ENCODE results near the gene EVX2.

Gene EVX2

GRCh38 chr2:176094349-176094748 is 10.6 kb upstream of the EVX2 start:
- H3K27me3 ChIP-seq (replicated peaks; ENCODE audit: control insufficient read depth, insufficient read depth, low read length), result peaks cover 1% of the 10 kb centered on the region; the same call in 1 of the 2 replicates
- TF ChIP-seq, protein P1, sequence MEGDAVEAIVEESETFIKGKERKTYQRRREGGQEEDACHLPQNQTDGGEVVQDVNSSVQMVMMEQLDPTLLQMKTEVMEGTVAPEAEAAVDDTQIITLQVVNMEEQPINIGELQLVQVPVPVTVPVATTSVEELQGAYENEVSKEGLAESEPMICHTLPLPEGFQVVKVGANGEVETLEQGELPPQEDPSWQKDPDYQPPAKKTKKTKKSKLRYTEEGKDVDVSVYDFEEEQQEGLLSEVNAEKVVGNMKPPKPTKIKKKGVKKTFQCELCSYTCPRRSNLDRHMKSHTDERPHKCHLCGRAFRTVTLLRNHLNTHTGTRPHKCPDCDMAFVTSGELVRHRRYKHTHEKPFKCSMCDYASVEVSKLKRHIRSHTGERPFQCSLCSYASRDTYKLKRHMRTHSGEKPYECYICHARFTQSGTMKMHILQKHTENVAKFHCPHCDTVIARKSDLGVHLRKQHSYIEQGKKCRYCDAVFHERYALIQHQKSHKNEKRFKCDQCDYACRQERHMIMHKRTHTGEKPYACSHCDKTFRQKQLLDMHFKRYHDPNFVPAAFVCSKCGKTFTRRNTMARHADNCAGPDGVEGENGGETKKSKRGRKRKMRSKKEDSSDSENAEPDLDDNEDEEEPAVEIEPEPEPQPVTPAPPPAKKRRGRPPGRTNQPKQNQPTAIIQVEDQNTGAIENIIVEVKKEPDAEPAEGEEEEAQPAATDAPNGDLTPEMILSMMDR (IDR thresholded peaks at IDR 0.05; ENCODE audit: insufficient read depth, low read length, poor library complexity, severe bottlenecking), result no peak
- no peak overlapping the region for H3K4me3 ChIP-seq (replicated peaks; ENCODE audit: low read depth, low read length)
- no peak for DNase-seq (ENCODE audit: extremely low read depth, insufficient read length)
- H3K36me3 ChIP-seq (ENCODE audit: control insufficient read depth, insufficient read depth, low read length), result no peaks in the 10 kb centered on the region

DNA sequence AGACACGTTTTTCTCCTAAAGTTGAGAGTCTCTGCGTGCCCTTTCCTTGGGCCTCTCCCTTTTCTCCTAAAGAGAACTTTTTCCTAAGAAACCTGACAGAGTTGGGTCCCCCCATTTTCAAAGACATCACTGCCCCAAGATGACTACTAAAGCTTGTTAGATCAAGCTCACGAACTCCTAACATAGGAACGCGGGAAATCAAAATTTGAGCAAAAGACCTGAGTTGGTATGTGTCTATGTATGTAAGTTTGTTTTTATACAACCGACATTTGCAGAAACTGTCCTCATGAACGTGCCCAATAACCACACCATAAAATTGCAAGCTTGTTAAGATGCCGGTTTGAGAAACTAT is 10.1 kb upstream of the EVX2 start:
- Histone ChIP-seq H3K27me3 (replicated peaks; ENCODE audit: control insufficient read depth, insufficient read depth, low read length) (peaks cover 1% of the 10 kb centered on the region; the same call in 1 of the 2 replicates), H3K4me3 (replicated peaks; ENCODE audit: low read depth, low read length) (no peak overlapping the region), H3K36me3 (ENCODE audit: control insufficient read depth, insufficient read depth, low read length) (no peaks in the 10 kb centered on the region)
- TF ChIP-seq, protein P1 (IDR thresholded peaks at IDR 0.05; ENCODE audit: insufficient read depth, low read length, poor library complexity, severe bottlenecking), result no peak
- no peak for DNase-seq (ENCODE audit: extremely low read depth, insufficient read length)

DNA sequence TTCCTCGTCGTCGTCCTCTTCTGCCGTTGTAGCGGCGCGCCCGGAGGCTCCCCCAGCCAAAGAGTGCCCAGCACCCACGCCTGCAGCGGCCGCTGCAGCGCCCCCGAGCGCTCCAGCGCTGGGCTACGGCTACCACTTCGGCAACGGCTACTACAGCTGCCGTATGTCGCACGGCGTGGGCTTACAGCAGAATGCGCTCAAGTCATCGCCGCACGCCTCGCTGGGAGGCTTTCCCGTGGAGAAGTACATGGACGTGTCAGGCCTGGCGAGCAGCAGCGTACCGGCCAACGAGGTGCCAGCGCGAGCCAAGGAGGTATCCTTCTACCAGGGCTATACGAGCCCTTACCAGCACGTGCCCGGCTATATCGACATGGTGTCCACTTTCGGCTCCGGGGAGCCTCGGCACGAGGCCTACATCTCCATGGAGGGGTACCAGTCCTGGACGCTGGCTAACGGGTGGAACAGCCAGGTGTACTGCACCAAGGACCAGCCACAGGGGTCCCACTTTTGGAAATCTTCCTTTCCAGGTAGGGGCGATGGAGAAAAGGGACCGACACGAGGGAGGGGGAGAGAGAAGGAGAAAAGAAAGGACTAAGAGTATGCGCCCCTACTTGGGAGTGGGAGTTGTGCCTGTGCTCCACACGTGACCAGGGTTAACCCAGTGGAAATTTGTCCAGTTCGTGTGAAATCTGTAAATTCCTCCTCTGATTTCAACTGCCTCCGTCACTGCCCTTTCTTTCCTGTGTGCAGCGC is 9.6 kb upstream of the EVX2 start:
- no peaks in the 10 kb centered on the region for H3K36me3 ChIP-seq (ENCODE audit: control insufficient read depth, insufficient read depth, low read length)

DNA sequence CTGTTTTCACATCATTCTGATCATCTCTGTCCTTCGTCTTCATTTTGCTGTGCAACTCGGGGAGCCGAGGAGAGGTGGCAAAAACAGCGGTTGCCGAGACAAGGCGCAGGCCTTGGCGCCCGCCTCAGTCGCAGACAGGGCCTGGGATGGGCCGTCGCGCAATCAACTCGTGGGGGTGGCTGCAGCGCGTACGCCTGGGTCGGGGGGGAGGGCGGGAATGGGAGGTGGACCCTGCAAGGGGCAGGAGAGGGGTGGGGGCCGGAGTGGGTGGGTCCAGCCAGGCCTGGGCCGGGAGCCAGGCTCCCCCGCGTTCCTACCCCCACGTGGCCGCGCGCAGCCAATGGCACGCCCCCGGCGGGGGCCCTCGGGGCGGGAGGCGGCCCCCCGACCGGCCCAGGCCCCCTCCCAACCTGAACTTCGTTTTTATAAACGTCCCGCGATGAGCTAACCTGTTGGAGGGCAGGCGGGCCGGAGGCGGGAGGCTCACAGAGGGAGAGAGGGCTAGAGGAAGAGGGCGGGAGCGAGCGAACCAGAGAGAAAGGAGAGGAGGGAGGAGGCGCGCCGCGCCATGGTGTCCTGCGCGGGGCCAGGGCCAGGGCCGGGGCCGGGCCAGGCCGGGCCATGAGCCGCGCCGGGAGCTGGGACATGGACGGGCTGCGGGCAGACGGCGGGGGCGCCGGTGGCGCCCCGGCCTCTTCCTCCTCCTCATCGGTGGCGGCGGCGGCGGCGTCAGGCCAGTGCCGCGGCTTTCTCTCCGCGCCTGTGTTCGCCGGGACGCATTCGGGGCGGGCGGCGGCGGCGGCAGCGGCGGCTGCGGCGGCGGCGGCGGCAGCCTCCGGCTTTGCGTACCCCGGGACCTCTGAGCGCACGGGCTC is 8.7 kb upstream of the EVX2 start, which contains the start of gene HOXD13:
Gene HOXD13, plus strand, starts transcription at position 452 of the 875 bp plus-strand sequence. Its CDS starts 170 bp downstream, at position 622.
- Histone ChIP-seq H3K36me3 (ENCODE audit: control insufficient read depth, insufficient read depth, low read length) (no peaks in the 10 kb centered on the region), H3K4me3 (replicated peaks; ENCODE audit: low read depth, low read length) (no peak within 1 kb of the TSS), H3K27me3 (replicated peaks; ENCODE audit: control insufficient read depth, insufficient read depth, low read length) (peaks cover 3% of the 10 kb centered on the region)
- TF ChIP-seq, protein P1 (IDR thresholded peaks at IDR 0.05; ENCODE audit: insufficient read depth, low read length, poor library complexity, severe bottlenecking), result no peak
- no peak for DNase-seq (ENCODE audit: extremely low read depth, insufficient read length)

More for the DNA sequence above, 9.6 kb upstream of the EVX2 start:
- peaks cover 1% of the 10 kb centered on the region; the same call in 1 of the 2 replicates for H3K27me3 ChIP-seq (replicated peaks; ENCODE audit: control insufficient read depth, insufficient read depth, low read length)
- no peak overlapping the region for H3K4me3 ChIP-seq (replicated peaks; ENCODE audit: low read depth, low read length)
- no peak for DNase-seq (ENCODE audit: extremely low read depth, insufficient read length)
- TF ChIP-seq, protein P1 (IDR thresholded peaks at IDR 0.05; ENCODE audit: insufficient read depth, low read length, poor library complexity, severe bottlenecking), result no peak

DNA sequence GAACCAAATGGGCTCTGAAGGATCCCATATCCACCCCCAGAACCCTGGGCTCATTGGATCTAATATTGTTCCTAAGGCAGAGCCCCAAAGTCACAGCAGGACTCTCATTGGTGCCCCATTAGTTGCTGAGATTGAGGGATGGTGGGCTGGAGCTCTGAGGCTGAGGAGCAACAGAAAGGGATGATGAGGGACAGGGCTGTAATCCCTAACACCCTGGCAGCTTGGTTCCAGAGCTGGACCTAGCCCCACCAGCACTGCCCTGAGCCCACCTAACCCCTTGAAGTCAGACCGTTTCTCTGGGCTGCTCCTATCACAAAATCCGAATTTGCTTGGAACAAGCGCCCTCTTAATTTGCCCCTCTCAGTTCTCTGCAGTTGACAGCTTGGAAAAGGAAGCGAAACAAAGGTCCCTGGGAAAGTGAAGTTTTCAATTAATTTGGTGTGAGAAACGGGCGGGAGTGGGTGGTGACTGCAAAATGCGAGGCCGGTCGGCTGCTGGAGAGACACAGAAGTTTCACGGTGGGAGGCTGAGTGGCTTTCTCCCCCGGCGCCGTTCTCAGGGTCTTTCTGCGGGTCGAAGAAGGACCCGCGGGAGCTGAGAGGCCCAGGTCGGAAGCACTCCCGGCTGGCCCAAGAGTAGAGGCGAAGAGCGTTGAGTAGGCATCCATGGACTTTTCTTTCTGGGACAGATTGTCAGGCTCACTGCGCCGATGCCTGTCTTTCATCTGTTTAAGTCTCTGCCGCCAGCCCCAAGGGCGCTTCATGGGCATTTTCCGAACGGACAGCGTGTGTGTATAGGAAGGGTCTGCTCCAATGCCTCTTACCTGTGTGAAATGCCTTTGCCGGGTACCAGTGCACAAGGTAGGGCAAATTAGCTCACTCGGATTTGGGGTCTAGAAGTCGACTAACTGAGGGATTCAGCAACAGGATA is 7.8 kb upstream of the EVX2 start:
- no peak for DNase-seq (ENCODE audit: extremely low read depth, insufficient read length)
- Histone ChIP-seq H3K36me3 (ENCODE audit: control insufficient read depth, insufficient read depth, low read length) (no peaks in the 10 kb centered on the region), H3K27me3 (replicated peaks; ENCODE audit: control insufficient read depth, insufficient read depth, low read length) (peaks cover 3% of the 10 kb centered on the region), H3K4me3 (replicated peaks; ENCODE audit: low read depth, low read length) (no peak overlapping the region)
- TF ChIP-seq, protein P1 (IDR thresholded peaks at IDR 0.05; ENCODE audit: insufficient read depth, low read length, poor library complexity, severe bottlenecking), result no peak
